Astrocyte of the spinal cord (primary cell): Measurements from ENCODE around the gene GPR65.
"Not testable (repeated sequence)": the region's sequence is repeated elsewhere in the genome, so short reads cannot be mapped to it uniquely, and the experiment has no call there.

Experiments used
- DNase-seq: peaks from one replicate; pipeline ENCODE4 v3.0.0; 2011; ENCODE audit warnings: low read depth, low spot score
- H3K4me3 ChIP-seq: 2 replicates; pipeline ENCODE4 v1.5.1; 2011; ENCODE audit warnings: low read depth, mild to moderate bottlenecking, low read length, moderate library complexity
- in situ Hi-C: cut with HindIII; loops from 2 replicates; pipeline ENCODE4 v1.10.0; 2017; ENCODE audit warnings: low sequenced_read_pairs
- TF ChIP-seq, protein P1 (sequence below): IDR thresholded peaks from 2 replicates; pipeline ENCODE4 v1.5.1; 2012; ENCODE audit warnings: low read depth, mild to moderate bottlenecking, low read length, inconsistent platforms

GPR65 gene

DNA sequence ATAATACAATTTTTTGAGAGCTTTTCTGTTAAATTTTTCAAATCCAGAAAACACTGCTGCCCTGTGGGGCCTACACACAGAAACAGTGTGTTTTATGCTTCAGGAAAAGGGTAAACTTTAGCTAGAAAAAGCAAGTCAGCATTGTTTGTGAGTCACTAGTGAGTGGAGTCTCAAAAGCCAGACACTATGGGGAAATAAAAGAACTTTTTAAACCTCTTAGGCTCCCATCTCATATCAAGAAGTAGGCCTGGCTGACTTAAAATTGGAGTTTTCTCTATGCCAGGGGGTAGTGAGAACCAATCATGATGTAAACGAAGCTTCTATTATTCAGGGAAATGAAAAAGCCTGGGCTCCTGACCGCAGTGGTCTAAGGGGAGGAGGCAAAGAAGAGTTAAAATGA lies 12.6 kb downstream of the GPR65 start:
- in situ Hi-C loops: no loop called here
- TF ChIP-seq, protein P1, sequence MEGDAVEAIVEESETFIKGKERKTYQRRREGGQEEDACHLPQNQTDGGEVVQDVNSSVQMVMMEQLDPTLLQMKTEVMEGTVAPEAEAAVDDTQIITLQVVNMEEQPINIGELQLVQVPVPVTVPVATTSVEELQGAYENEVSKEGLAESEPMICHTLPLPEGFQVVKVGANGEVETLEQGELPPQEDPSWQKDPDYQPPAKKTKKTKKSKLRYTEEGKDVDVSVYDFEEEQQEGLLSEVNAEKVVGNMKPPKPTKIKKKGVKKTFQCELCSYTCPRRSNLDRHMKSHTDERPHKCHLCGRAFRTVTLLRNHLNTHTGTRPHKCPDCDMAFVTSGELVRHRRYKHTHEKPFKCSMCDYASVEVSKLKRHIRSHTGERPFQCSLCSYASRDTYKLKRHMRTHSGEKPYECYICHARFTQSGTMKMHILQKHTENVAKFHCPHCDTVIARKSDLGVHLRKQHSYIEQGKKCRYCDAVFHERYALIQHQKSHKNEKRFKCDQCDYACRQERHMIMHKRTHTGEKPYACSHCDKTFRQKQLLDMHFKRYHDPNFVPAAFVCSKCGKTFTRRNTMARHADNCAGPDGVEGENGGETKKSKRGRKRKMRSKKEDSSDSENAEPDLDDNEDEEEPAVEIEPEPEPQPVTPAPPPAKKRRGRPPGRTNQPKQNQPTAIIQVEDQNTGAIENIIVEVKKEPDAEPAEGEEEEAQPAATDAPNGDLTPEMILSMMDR: no peak
- no peak for DNase-seq
- no peak overlapping the region for H3K4me3 ChIP-seq

DNA sequence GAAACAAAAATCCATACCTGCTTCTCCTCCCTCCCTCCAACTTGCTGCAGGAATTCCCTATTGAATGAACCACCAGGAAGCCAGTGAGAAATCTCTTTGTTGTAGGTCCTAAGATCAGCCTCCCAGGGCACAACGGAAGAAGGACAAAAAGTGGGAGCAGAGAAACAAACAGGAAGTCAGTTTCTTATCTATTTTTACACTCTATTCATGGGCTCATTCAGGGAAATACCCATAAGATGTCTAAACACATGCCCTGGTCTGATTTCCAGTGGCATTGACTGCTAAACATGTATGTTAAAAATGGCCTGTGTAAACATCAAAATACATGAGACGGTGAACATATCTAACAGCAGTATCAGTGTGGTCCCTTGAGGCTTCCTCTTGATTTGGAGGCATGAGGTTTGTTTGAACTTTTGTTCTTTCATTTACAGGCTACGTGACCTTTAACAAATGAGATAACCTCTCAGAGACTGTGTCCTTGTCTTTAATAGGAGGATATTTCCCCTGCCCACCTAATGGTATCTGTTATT lies 18.8 kb downstream of the GPR65 start:
- TF ChIP-seq, protein P1: no peak
- H3K4me3 ChIP-seq: no peak overlapping the region
- DNase-seq: no peak
- in situ Hi-C loops: no loop called here

DNA sequence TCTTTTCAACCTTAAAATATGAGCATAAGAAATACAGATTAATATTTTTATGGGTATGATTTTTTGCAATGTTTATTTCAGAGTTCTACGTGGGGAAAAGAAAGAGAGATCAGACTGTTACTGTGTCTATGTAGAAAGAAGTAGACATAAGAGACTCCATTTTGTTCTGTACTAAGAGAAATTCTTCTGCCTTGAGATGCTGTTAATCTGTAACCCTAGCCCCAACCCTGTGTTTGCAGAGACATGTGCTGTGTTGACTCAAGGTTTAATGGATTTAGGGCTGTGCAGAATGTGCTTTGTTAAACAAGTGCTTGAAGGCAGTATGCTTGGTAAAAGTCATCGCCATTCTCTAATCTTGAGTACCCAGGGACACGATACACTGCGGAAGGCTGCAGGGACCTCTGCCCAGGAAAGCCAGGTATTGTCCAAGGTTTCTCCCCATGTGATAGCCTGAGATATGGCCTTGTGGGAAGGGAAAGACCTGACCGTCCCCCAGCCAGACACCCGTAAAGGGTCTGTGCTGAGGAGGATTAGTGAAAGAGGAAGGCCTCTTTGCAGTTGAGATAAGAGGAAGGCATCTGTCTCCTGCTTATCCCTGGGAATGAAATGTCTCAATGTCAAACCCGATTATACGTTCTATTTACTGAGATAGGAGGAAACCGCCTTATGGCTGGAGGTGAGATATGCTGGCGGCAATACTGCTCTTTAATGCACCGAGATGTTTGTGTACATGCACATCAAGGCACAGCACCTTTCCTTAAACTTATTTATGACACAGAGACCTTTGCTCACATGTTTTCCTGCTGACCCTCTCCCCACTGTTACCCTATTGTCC lies 19.5 kb downstream of the GPR65 start:
- H3K4me3 ChIP-seq, in situ Hi-C loops, DNase-seq: not testable (repeated sequence)

DNA sequence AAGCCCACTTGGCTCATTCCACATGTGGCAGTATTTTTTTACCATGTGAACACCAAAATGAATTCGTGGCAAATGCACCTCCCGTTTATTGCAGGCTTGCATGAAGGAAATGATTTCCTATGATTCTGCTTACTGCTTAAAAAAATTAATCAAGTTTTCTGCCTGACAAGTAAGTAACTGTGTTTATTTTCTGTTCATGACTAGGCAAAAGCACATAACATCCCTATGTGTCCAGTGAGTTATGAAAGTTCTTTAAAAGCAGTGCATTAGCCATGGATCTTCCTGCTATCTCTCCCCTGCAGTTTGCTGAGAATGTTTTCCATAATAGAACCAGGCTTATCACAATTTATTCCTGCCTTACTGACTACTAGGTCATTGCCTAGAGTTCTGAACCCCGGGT lies 20.4 kb downstream of the GPR65 start:
- in situ Hi-C loops: no loop called here
- no peak overlapping the region for H3K4me3 ChIP-seq
- DNase-seq: no peak
- TF ChIP-seq, protein P1: no peak

DNA sequence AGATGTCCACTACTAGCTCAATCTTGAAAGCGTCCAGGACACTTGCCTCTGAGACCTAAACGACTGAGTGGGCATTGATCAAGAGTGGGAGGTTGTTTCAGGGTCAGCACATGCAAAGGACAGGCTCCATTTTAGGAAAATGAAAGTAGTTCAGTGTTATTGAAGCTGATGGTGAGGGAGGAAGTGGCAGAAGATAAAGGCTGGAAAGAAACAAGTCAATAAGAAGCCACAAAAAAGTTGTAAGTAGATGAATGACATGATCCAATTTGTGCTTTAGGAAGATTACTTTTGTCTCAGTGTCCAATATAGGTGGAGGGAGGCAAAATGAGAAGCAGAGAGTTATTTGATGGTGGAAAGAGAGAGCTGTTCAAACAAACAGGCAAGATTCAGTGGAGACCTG lies 22.0 kb downstream of the GPR65 start:
- in situ Hi-C loops: no loop called here
- TF ChIP-seq, protein P1: no peak
- no peak for DNase-seq
- H3K4me3 ChIP-seq: no peak overlapping the region

DNA sequence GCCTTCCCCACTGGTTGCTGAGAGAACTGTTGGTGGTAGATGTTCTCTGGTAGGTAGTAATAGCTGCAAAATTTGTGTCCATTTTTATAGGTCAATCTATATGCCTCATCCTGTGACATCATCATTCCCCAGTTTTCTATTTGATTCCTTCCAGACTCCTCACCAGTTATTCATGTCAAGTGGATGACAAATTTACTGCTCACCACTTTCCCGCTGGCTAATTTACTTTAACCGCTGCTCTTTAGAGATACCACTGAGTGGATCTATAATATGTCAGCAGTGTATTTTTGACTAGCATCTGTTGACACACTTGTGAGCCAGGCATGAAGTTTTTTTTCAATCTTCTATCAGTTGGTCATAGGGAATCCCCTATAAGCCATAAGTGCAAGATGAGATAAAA lies 24.6 kb downstream of the GPR65 start:
- DNase-seq: no peak
- in situ Hi-C loops: no loop called here

DNA sequence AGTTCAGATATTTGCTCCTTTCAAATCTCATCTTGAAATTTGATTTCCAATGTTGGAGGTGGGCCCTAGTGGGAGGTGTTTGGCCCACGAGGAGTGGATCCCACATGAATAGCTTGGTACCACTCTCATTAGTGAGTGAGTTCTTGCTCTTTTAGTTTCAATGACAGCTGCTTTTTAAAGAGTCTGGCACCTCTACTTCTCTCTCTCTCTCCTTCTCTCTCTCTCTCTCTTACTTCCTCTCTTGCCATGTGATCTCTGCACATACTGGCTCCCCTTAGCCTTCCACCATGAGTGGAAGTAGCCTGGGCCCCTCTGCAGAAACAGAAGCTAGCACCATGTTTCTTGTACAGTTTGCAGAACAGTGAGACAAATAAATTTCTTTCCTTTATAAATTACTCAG lies 25.1 kb downstream of the GPR65 start:
- no peak overlapping the region for H3K4me3 ChIP-seq
- no peak for DNase-seq
- TF ChIP-seq, protein P1: no peak
- in situ Hi-C loops: no loop called here

More for the DNA sequence above, 24.6 kb downstream of the GPR65 start:
- TF ChIP-seq, protein P1: no peak
- H3K4me3 ChIP-seq: no peak overlapping the region
